ENCODE data around the gene SDHAF4. TPM values are rescaled to one million over a fixed set of nuclear protein-coding genes. Genes with fewer than 3 reads are reported as not detected.

The SDHAF4 gene
- total and polyA plus RNA-seq, 2 donors (not counting 1 experiment from before 2014, with no cell fraction given): 2.7 to 9.2 TPM

DNA sequence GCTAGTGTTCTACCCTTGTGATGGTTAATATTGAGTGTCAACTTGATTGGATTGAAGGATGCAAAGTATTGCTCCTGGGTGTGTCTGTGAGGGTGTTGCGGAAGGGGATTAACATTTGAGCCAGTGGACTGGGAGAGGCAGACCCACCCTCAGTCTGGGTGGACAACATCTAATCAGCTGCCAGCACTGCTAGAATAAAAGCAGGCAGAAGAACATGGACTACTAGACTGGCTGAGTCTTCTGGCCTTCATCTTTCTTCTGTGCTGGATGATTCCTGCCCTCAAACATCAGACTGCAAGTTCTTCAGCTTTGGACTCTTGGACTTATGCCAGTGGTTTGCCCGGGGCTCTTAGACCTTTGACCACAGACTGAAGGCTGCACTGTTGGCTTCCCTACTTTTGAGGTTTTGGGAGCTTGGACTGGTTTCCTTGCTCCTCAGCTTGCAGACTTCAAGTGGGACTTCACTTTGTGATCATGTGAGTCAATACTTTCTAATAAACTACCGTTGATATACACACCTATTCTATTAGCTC lies 50.1 kb downstream of the SDHAF4 start:
- Histone ChIP-seq H3K4me1 (ENCODE audit: control insufficient read depth, extremely low read depth, insufficient read depth, low read length) (no peaks in the 10 kb centered on the region), H3K9me3 (ENCODE audit: control insufficient read depth, insufficient read depth, low read depth, low read length) (no peaks in the 10 kb centered on the region), H3K27me3 (ENCODE audit: control insufficient read depth, insufficient read depth, low read length) (no peaks in the 10 kb centered on the region), H3K36me3 (ENCODE audit: control insufficient read depth, insufficient read depth, low read length) (no peaks in the 10 kb centered on the region), H4K20me1 (ENCODE audit: control insufficient read depth, extremely low read depth, insufficient read depth, low read length) (no peaks in the 10 kb centered on the region), H3K4me3 (replicated peaks in 1 of 4; ENCODE audit: control extremely low read depth in 1 of 4, insufficient read depth in 1 of 4, low read depth in 3 of 4, low read length in 4 of 4) (no peak overlapping the region), H3K9ac (ENCODE audit: insufficient read depth, low read length) (no peak overlapping the region), H3K27ac (ENCODE audit: insufficient read depth, low read length) (no peak overlapping the region), H2AFZ (ENCODE audit: low read length) (no peak overlapping the region), H3K4me2 (ENCODE audit: extremely low read depth, insufficient read depth, low read length) (no peak overlapping the region), H3K79me2 (ENCODE audit: control insufficient read depth, insufficient read depth, low read length) (no peaks in the 10 kb centered on the region)
- TF ChIP-seq CTCF (conservative IDR thresholded peaks at IDR 0.05 in 1 of 2, IDR thresholded peaks at IDR 0.05 in 1 of 2; ENCODE audit: low read depth in 1 of 2, low read length in 2 of 2): no peak
- TF ChIP-seq EZH2 (IDR thresholded peaks at IDR 0.05; ENCODE audit: low read length, missing control alignments): no peak
- no peak for DNase-seq (ENCODE audit: low read depth in 2 of 2)

DNA sequence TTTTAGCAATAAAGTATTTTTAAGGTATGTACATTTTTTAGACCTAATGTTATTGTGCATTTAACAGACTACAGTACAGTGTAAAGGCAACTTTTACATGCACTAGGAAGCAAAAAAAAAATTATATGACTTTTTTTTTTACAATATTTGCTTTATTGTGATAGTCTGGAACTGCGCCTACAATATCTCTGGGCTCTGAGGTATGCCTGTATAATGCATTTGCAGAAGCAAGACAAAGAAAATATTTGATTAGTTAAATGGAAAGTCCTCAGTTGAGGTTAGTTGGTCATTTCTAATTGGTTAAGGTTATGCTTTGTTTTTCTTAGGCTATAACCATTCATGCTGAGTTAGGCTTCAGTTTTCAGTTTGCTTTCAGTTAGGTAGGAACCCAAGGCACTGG lies 54.0 kb downstream of the SDHAF4 start:
- Histone ChIP-seq H4K20me1 (ENCODE audit: control insufficient read depth, extremely low read depth, insufficient read depth, low read length) (no peaks in the 10 kb centered on the region), H3K4me2 (ENCODE audit: extremely low read depth, insufficient read depth, low read length) (no peak overlapping the region), H3K4me1 (ENCODE audit: control insufficient read depth, extremely low read depth, insufficient read depth, low read length) (no peaks in the 10 kb centered on the region), H3K9me3 (ENCODE audit: control insufficient read depth, insufficient read depth, low read depth, low read length) (no peaks in the 10 kb centered on the region), H3K4me3 (replicated peaks in 1 of 4; ENCODE audit: control extremely low read depth in 1 of 4, insufficient read depth in 1 of 4, low read depth in 3 of 4, low read length in 4 of 4) (no peak overlapping the region), H3K79me2 (ENCODE audit: control insufficient read depth, insufficient read depth, low read length) (no peaks in the 10 kb centered on the region), H2AFZ (ENCODE audit: low read length) (no peak overlapping the region), H3K27ac (ENCODE audit: insufficient read depth, low read length) (no peak overlapping the region), H3K27me3 (ENCODE audit: control insufficient read depth, insufficient read depth, low read length) (no peaks in the 10 kb centered on the region), H3K36me3 (ENCODE audit: control insufficient read depth, insufficient read depth, low read length) (no peaks in the 10 kb centered on the region), H3K9ac (ENCODE audit: insufficient read depth, low read length) (no peak overlapping the region)
- DNase-seq (ENCODE audit: low read depth in 2 of 2): no peak
- TF ChIP-seq CTCF (conservative IDR thresholded peaks at IDR 0.05 in 1 of 2, IDR thresholded peaks at IDR 0.05 in 1 of 2; ENCODE audit: low read depth in 1 of 2, low read length in 2 of 2) (no peak), EZH2 (IDR thresholded peaks at IDR 0.05; ENCODE audit: low read length, missing control alignments) (no peak)

DNA sequence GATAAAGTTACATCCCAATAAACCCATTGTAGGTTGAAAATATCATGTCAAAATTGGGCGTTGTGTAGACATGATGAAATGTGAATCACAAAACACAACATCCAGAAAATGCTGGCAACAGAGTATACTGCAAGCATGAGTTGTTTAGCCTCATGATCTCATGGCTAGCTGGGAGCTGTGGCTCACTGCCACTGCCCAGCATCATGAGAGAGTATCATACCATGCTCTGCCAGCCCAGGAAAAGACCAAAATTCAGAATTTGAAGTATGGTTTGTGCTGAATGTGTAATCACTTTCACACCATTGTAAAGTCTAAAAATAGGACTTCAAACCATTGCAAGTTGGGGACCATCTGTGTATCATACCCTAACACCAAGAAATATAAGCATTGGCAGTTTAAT lies 55.7 kb downstream of the SDHAF4 start:
- no peak overlapping the region for H3K4me3 ChIP-seq (replicated peaks in 1 of 4; ENCODE audit: control extremely low read depth in 1 of 4, insufficient read depth in 1 of 4, low read depth in 3 of 4, low read length in 4 of 4)
- no peaks in the 10 kb centered on the region for H3K79me2 ChIP-seq (ENCODE audit: control insufficient read depth, insufficient read depth, low read length)
- no peaks in the 10 kb centered on the region for H3K9me3 ChIP-seq (ENCODE audit: control insufficient read depth, insufficient read depth, low read depth, low read length)
- H3K27me3 ChIP-seq (ENCODE audit: control insufficient read depth, insufficient read depth, low read length): no peaks in the 10 kb centered on the region
- H3K36me3 ChIP-seq (ENCODE audit: control insufficient read depth, insufficient read depth, low read length): no peaks in the 10 kb centered on the region
- no peaks in the 10 kb centered on the region for H4K20me1 ChIP-seq (ENCODE audit: control insufficient read depth, extremely low read depth, insufficient read depth, low read length)
- no peaks in the 10 kb centered on the region for H3K4me1 ChIP-seq (ENCODE audit: control insufficient read depth, extremely low read depth, insufficient read depth, low read length)
- TF ChIP-seq CTCF (conservative IDR thresholded peaks at IDR 0.05 in 1 of 2, IDR thresholded peaks at IDR 0.05 in 1 of 2; ENCODE audit: low read depth in 1 of 2, low read length in 2 of 2) (no peak), EZH2 (IDR thresholded peaks at IDR 0.05; ENCODE audit: low read length, missing control alignments) (no peak)
- H3K4me2 ChIP-seq (ENCODE audit: extremely low read depth, insufficient read depth, low read length): no peak overlapping the region
- no peak overlapping the region for H2AFZ ChIP-seq (ENCODE audit: low read length)
- no peak overlapping the region for H3K9ac ChIP-seq (ENCODE audit: insufficient read depth, low read length)
- no peak overlapping the region for H3K27ac ChIP-seq (ENCODE audit: insufficient read depth, low read length)
- no peak for DNase-seq (ENCODE audit: low read depth in 2 of 2)
